Measurements from ENCODE around the gene ZNF670.

The ZNF670 gene

GRCh38 chr1:247100676-247101279, 22.2 kb upstream of the ZNF670 start:
- TF ChIP-seq CTCF (IDR thresholded peaks at IDR 0.05; ENCODE audit: borderline replicate concordance, insufficient read depth, low read depth, low read length): no peak
- H3K4me3 ChIP-seq (ENCODE audit: low read depth, low read length): no peak overlapping the region

- no peak overlapping the region for H3K4me3 ChIP-seq (ENCODE audit: low read depth, low read length)
- no peak for TF ChIP-seq CTCF (IDR thresholded peaks at IDR 0.05; ENCODE audit: borderline replicate concordance, insufficient read depth, low read depth, low read length)
These were observed 18.3 kb upstream of the ZNF670 start for GRCh38 chr1:247096958-247097357.

GRCh38 chr1:247096544-247096943, 17.9 kb upstream of the ZNF670 start:
- no peak overlapping the region for H3K4me3 ChIP-seq (ENCODE audit: low read depth, low read length)
- no peak for TF ChIP-seq CTCF (IDR thresholded peaks at IDR 0.05; ENCODE audit: borderline replicate concordance, insufficient read depth, low read depth, low read length)

GRCh38 chr1:247096112-247096511, 17.5 kb upstream of the ZNF670 start:
- no peak overlapping the region for H3K4me3 ChIP-seq (ENCODE audit: low read depth, low read length)
- no peak for TF ChIP-seq CTCF (IDR thresholded peaks at IDR 0.05; ENCODE audit: borderline replicate concordance, insufficient read depth, low read depth, low read length)

- no peak for TF ChIP-seq CTCF (IDR thresholded peaks at IDR 0.05; ENCODE audit: borderline replicate concordance, insufficient read depth, low read depth, low read length)
- H3K4me3 ChIP-seq (ENCODE audit: low read depth, low read length): no peak overlapping the region
These were observed 11.8 kb upstream of the ZNF670 start for GRCh38 chr1:247090455-247090854.

- no peak for TF ChIP-seq CTCF (IDR thresholded peaks at IDR 0.05; ENCODE audit: borderline replicate concordance, insufficient read depth, low read depth, low read length)
- H3K4me3 ChIP-seq (ENCODE audit: low read depth, low read length): no peak overlapping the region
These were observed 11.2 kb upstream of the ZNF670 start for GRCh38 chr1:247089616-247090375.

- TF ChIP-seq CTCF (IDR thresholded peaks at IDR 0.05; ENCODE audit: borderline replicate concordance, insufficient read depth, low read depth, low read length): no peak
- no peak overlapping the region for H3K4me3 ChIP-seq (ENCODE audit: low read depth, low read length)
These were observed 10.4 kb upstream of the ZNF670 start for GRCh38 chr1:247088967-247089366.
